PFSK-1 (cell line): ENCODE data around the gene WDR31. TPM values are rescaled to one million over a fixed set of nuclear protein-coding genes. Genes with fewer than 3 reads are reported as not detected.

ENCODE experiments used
- FOXP2 ChIP-seq: optimal IDR thresholded peaks from 2 replicates; pipeline ENCODE3; 2011; ENCODE audit warnings: borderline replicate concordance, control low read depth, inconsistent platforms; ENCODE audit not compliant: insufficient read depth; ENCODE audit errors: extremely low read length, extremely low read depth
- POLR2AphosphoS5 ChIP-seq: IDR thresholded peaks from 2 replicates; pipeline ENCODE4 v1.6.1; 2012; ENCODE audit warnings: low read depth, mild to moderate bottlenecking, control low read depth, low read length, moderate library complexity
- REST ChIP-seq, 2 experiments: IDR thresholded peaks; 2 replicates each; pipeline versions ENCODE4 v1.6.1 to v1.8.0; 2011 to 2012; ENCODE audit warnings: low read depth in 2 of 2, low read length in 2 of 2, control low read depth in 1 of 2, inconsistent platforms in 1 of 2, mild to moderate bottlenecking in 1 of 2, moderate library complexity in 1 of 2; ENCODE audit not compliant: insufficient read depth in 1 of 2
- SIN3A ChIP-seq: IDR thresholded peaks from 2 replicates; pipeline ENCODE4 v1.6.1; 2012; ENCODE audit warnings: mild to moderate bottlenecking, low read length, moderate library complexity, borderline replicate concordance; ENCODE audit not compliant: insufficient read depth
- TAF1 ChIP-seq: IDR thresholded peaks from 2 replicates; pipeline ENCODE4 v1.6.1; 2012; ENCODE audit warnings: low read length, control low read depth, borderline replicate concordance; ENCODE audit not compliant: insufficient read depth
- polyA plus RNA-seq: library from polyadenylated mRNA; unstranded; fragments of >200 nt; gene quantifications from one replicate; pipeline ENCODE4 v1.2.1, GENCODE V29; 2012; ENCODE audit warnings: low read depth, missing spikeins; ENCODE audit not compliant: insufficient read length

Gene WDR31
- 2.7 TPM for polyA plus RNA-seq

- TF ChIP-seq FOXP2: peak; percentile 85
- no peak for TF ChIP-seq REST (IDR thresholded peaks at IDR 0.05; ENCODE audit: insufficient read depth in 1 of 2, low read depth in 2 of 2, low read length in 2 of 2)
- 0 out of 2 replicates have a peak, but pooled peaks have one; percentile 39 for TF ChIP-seq POLR2AphosphoS5
- 0 out of 2 replicates have a peak, but pooled peaks have one; percentile 31 for TF ChIP-seq SIN3A
- peak; percentile 70; the same call in 1 of the 2 replicates for TF ChIP-seq TAF1
Observed at GRCh38 chr9:113340011-113340699, at the start of gene WDR31. WDR31 (minus strand) TSS chr9:113340275; CDS start chr9:113332022, 8,253 bp downstream.

GRCh38 chr9:113389451-113389850 lies 49.4 kb upstream of the WDR31 start:
- no peak for TF ChIP-seq REST (IDR thresholded peaks at IDR 0.05; ENCODE audit: insufficient read depth in 1 of 2, low read depth in 2 of 2, low read length in 2 of 2)

DNA sequence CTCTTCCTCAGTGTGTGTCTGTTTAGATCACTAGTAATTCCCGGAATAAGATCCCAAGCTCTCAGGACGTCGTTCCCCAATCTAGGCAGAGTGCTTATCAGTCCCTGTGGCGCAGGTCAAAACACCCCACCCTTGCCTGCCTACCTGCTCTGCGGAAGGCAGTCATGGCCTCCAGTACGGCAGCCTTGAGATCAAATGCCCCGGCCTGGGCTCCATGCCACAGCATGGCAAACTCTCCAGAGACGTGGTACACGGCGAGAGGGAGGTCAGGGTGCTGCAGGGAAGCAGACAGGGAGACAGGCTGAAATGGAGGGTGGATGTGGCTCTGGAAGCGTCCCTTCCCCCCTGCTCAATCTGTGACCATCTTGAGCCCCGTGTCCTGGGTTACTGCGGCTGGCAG lies 48.8 kb upstream of the WDR31 start:
- TF ChIP-seq REST (IDR thresholded peaks at IDR 0.05; ENCODE audit: insufficient read depth in 1 of 2, low read depth in 2 of 2, low read length in 2 of 2) (no peak), TAF1 (no peak), SIN3A (no peak), POLR2AphosphoS5 (no peak), FOXP2 (no peak)

GRCh38 chr9:113387560-113388230 lies 47.6 kb upstream of the WDR31 start:
- no peak for TF ChIP-seq FOXP2
- TF ChIP-seq TAF1: no peak
- no peak for TF ChIP-seq REST (IDR thresholded peaks at IDR 0.05; ENCODE audit: insufficient read depth in 1 of 2, low read depth in 2 of 2, low read length in 2 of 2)
